Peyer's patch (tissue), 4 donors: ENCODE results near the gene NIP7. TPM values are rescaled to one million over a fixed set of nuclear protein-coding genes. Genes with fewer than 3 reads are reported as not detected.

Experiments
- DNase-seq, 3 donors: peaks; one replicate each; pipeline ENCODE4 v3.0.0-alpha.2; 2017 to 2019
- H3K27ac ChIP-seq, 4 donors: fragments of 200-600 bp; sonication (generic); one replicate each; pipeline ENCODE4 v1.5.1; 2016 to 2019
- H3K27me3 ChIP-seq, 2 donors: fragments of 200-600 bp; sonication (generic); one replicate each; pipeline ENCODE4 v1.5.1; 2019
- H3K36me3 ChIP-seq, 3 donors: fragments of 200-600 bp; sonication (generic); one replicate each; pipeline ENCODE4 v1.5.1; 2016 to 2019
- H3K4me1 ChIP-seq, 4 donors: fragments of 200-600 bp; sonication (generic); one replicate each; pipeline ENCODE4 v1.5.1; 2016 to 2019
- H3K4me3 ChIP-seq, 4 donors: fragments of 200-600 bp; sonication (generic); 1 replicate in 3 of 4; 2 replicates in 1 of 4; pipeline ENCODE4 v1.5.1; 2016 to 2019; ENCODE audit warnings: mild to moderate bottlenecking in 1 of 4
- H3K9me3 ChIP-seq, 4 donors: fragments of 200-600 bp; sonication (generic); one replicate each; pipeline ENCODE4 v1.5.1; 2016 to 2019; ENCODE audit warnings: mild to moderate bottlenecking in 1 of 4
- CTCF ChIP-seq, 6 experiments: fragments of 450-650 bp in 4 of 6; fragments of 200-600 bp in 2 of 6; sonication (generic) in 1 of 6; IDR thresholded peaks; one replicate each; pipeline ENCODE4 v1.5.1; 2017 to 2019; ENCODE audit warnings: antibody characterized with exemption in 6 of 6, mild to moderate bottlenecking in 3 of 6, moderate library complexity in 1 of 6
- POLR2A ChIP-seq, 2 donors: fragments of 450-650 bp; IDR thresholded peaks; one replicate each; pipeline ENCODE4 v1.5.1; 2017; ENCODE audit warnings: antibody characterized with exemption in 2 of 2, mild to moderate bottlenecking in 2 of 2, moderate library complexity in 2 of 2
- total RNA-seq, 4 donors: library from RNA; depleted of rRNA; stranded (reverse); fragments of >200 nt; gene quantifications; one replicate each; pipeline ENCODE4 v1.1.0, GENCODE V29; 2016

The NIP7 gene
- total RNA-seq, 4 donors from 2014 or later = 6.9 to 20.6 (median 10.5) TPM

GRCh38 chr16:69338557-69339288 is 849 bp upstream of the NIP7 start:
- TF ChIP-seq POLR2A (IDR thresholded peaks at IDR 0.05) = no peak
- TF ChIP-seq CTCF (IDR thresholded peaks at IDR 0.05) = no peak
- peaks cover 6 to 37% (median 12%) of the 10 kb centered on the region in 4 donors for H3K4me1 ChIP-seq
- DNase-seq = no peak
- no peaks in the 10 kb centered on the region for H3K9me3 ChIP-seq
- H3K36me3 ChIP-seq = peaks cover 0 to 51% (median 0%) of the 10 kb centered on the region in 3 donors
- H3K27me3 ChIP-seq = no peaks in the 10 kb centered on the region
- peak overlapping the region; percentile 78 to 93 (median 85) for H3K4me3 ChIP-seq
- H3K27ac ChIP-seq = peak overlapping the region; percentile 84 to 97 (median 92)

GRCh38 chr16:69340095-69340644 is 598 bp downstream of the NIP7 start:
- no peak for TF ChIP-seq POLR2A (IDR thresholded peaks at IDR 0.05)
- TF ChIP-seq CTCF (IDR thresholded peaks at IDR 0.05) = no peak
- Histone ChIP-seq H3K4me1 (peaks cover 6 to 37% (median 12%) of the 10 kb centered on the region in 4 donors), H3K27ac (peak overlapping the region; percentile 84 to 97 (median 92)), H3K9me3 (no peaks in the 10 kb centered on the region), H3K4me3 (peak overlapping the region; percentile 78 to 93 (median 85)), H3K27me3 (no peaks in the 10 kb centered on the region), H3K36me3 (peaks cover 0 to 36% (median 0%) of the 10 kb centered on the region in 3 donors)
- DNase-seq = no peak

GRCh38 chr16:69344171-69344570 is 4.6 kb downstream of the NIP7 start:
- Histone ChIP-seq H3K27ac (no peak overlapping the region), H3K27me3 (no peaks in the 10 kb centered on the region), H3K4me3 (no peak overlapping the region), H3K9me3 (no peaks in the 10 kb centered on the region), H3K4me1 (peaks cover 0 to 24% (median 8%) of the 10 kb centered on the region in 4 donors), H3K36me3 (peaks cover 0 to 21% (median 0%) of the 10 kb centered on the region in 3 donors)
- no peak for DNase-seq
- TF ChIP-seq POLR2A (IDR thresholded peaks at IDR 0.05) = no peak
- no peak for TF ChIP-seq CTCF (IDR thresholded peaks at IDR 0.05)

- Histone ChIP-seq H3K36me3 (peaks cover 0 to 28% (median 0%) of the 10 kb centered on the region in 3 donors), H3K27ac (peak overlapping the region in 1 of 4 donors; percentile 13), H3K4me3 (no peak overlapping the region), H3K27me3 (no peaks in the 10 kb centered on the region), H3K9me3 (no peaks in the 10 kb centered on the region), H3K4me1 (peaks cover 0 to 12% (median under 1%) of the 10 kb centered on the region in 4 donors)
- no peak for TF ChIP-seq POLR2A (IDR thresholded peaks at IDR 0.05)
- DNase-seq = no peak
Measured at GRCh38 chr16:69345923-69346322, 6.4 kb downstream of the NIP7 start.

GRCh38 chr16:69346683-69347082 is 7.1 kb downstream of the NIP7 start:
- no peak for TF ChIP-seq POLR2A (IDR thresholded peaks at IDR 0.05)
- TF ChIP-seq CTCF (IDR thresholded peaks at IDR 0.05) = no peak
- Histone ChIP-seq H3K4me1 (peaks cover 0 to 4% (median 0%) of the 10 kb centered on the region in 4 donors), H3K27me3 (no peaks in the 10 kb centered on the region), H3K4me3 (no peak overlapping the region), H3K9me3 (no peaks in the 10 kb centered on the region), H3K27ac (no peak overlapping the region), H3K36me3 (peaks cover 0 to 24% (median 0%) of the 10 kb centered on the region in 3 donors)
- DNase-seq = no peak

GRCh38 chr16:69348222-69348621 is 8.7 kb downstream of the NIP7 start:
- H3K27ac ChIP-seq = no peak overlapping the region
- peaks cover 0 to 18% (median 0%) of the 10 kb centered on the region in 3 donors for H3K36me3 ChIP-seq
- no peak for TF ChIP-seq CTCF (IDR thresholded peaks at IDR 0.05)
- TF ChIP-seq POLR2A (IDR thresholded peaks at IDR 0.05) = no peak
- peaks cover 0 to 6% (median 0%) of the 10 kb centered on the region in 4 donors for H3K4me1 ChIP-seq
- H3K4me3 ChIP-seq = no peak overlapping the region
- H3K9me3 ChIP-seq = no peaks in the 10 kb centered on the region
- no peaks in the 10 kb centered on the region for H3K27me3 ChIP-seq
- no peak for DNase-seq
